Activated CD8-positive, alpha-beta memory T cell treated with anti-CD3 and anti-CD28 coated beads, Interleukin-2, amount 50 U/mL, for 48 hours (primary cell): Measurements from ENCODE around the gene SEC14L6.

Source experiments
- DNase-seq: peaks from one replicate; pipeline ENCODE4 v3.0.0-alpha.2; 2020

Gene SEC14L6

DNA sequence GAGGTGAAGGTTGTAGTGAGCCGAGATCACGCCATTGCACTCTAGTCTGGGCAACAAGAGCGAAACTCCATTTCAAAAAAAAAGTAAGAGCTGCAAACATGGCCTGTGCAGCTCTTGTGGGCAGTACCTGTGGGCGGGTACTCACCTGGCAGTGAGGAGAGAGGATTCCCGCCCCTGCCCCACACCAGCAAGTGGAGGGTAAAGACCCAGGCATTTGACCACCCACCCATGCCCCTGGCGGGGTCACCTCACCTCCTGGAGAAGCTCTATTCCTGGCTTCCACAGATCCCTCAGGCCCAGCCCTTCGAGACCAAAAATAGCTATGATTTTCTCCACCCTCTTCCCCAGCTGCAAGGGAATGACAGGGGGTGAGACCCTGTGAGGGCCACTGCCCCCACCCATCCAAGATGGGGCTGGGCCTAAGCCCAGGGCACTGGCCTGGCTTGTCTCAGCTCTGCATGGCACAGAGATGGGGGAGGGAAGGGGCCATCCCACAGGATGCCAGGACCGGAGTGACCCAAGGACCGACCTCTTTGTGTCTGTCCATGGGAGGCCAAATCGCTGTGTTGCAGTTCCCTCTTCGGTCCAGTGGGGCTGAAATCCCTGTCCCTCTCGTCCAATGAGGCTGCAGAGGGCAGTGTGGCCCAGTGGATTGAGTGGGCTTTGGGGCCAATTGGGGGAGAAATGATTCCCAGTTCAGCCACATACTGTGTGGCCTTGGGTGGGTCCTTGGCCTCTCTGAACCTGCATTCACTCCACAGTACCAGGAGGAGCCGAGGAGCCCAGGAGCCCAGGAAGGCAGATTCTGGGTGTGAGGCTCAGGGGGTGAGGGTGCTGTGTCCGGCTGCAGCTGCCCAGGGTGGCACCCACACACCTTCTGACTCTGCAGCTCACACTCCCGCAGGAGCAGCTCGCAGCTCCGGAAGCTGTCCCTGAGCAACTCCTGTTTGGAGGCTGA lies 14.6 kb downstream of the SEC14L6 start:
- DNase-seq, result no peak

DNA sequence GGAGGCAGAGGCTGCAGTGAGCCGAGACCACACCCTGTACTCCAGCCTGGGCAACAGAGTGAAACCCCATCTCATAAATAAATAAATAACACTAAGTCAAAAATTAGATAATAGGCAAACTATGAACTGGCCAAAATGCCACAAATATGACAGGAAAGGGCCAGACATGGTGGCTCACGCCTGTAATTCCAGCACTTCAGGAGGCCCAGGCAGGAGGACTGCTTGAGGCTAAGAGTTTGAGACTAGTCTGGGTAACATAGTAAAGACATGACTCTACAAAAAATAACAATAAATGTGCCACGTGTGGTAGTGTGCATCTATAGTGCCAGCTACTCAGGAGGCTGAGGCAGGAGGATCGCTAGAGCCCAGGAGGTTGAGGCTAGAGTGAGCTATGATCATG lies 19.9 kb downstream of the SEC14L6 start:
- DNase-seq, result no peak

GRCh38 chr22:30523646-30524489 lies 22.7 kb downstream of the SEC14L6 start:
- DNase-seq, result no peak

- no peak for DNase-seq
Measured at GRCh38 chr22:30521368-30522156, 25.0 kb downstream of the SEC14L6 start.

DNA sequence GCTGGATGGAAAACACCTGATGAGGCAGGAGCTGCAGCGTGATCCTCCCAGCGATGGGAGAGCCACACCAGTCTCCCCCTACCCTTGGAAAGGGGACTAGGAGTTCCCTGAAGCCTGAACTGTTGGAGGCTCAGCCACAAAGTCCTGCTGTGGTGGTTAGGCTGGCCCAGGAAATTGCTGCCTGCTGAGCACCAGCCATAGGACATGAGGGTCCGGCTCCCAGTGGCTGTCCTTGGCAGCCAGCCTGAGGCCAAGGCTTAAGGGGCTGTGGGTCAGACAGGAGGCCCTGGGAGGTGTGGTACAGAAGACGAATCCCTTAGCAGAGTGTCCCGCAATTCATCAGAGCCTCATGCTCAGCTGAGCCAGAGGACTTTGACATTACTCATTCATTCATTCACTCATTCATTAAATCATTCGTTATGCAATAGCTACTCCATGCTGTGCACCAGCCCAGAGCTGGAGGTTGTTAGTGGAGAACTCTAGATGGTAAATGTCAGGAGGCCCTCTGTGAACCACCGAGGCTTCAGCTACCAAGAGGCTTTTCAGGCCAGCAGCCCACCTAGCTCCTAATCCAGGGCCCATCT lies 26.6 kb downstream of the SEC14L6 start:
- DNase-seq, result no peak

DNA sequence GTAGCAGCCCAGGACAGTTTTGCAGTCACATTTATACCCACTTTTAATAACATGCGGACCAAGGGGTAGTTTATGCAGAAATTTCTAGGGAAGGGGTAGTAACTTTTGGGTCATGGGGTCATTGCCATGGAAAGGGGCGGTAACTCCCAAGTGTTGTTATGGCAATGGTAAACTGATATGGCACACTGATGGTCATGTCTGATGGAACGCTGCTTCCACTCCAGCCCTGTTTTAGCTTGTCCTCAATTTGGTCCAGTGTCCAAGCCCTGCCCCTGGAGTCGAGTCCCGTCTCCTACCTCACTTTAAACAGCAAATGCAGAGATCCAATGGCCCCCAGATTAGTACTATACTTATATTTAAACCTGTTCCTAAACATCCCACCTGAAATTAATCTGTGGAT lies 29.8 kb downstream of the SEC14L6 start:
- DNase-seq, result no peak

DNA sequence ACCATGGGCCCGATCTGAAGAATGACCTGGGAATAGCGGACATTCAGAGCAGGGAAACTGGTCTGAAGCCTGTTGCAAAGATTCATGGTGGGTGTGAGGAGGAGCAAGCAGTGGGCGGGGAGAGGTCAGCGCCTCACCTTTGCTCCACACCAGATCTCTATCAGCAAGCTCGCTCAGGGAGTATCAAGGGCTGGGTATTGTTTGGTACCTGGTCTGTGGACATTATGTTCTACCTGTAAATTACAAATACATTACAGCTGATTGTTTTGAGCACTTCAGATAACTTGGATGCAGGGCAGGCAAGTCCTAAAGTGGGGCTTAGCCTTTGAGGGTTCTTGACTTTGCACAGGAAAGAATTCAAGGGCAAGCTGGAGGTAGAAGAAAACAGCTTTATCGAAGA lies 30.3 kb downstream of the SEC14L6 start:
- no peak for DNase-seq

GRCh38 chr22:30514252-30514651 lies 32.3 kb downstream of the SEC14L6 start:
- no peak for DNase-seq

DNA sequence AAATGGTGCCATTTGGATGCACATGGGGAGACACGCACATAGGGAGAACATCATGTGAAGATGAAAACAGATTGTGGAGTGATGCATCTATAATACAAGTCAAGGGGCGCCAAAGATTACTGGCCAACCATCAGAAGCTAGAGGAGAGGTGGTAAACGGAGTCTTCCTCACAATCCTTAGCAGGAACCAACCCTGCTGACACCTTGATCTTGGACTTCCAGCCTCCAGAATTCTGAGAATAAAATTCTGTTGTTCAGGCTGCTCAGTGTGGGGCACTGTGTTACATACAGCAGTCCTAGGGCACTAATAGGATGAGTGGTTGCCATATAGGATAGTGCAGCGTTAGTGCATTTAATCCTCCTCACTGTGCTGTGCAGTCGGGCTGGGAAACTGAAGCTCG lies 33.1 kb downstream of the SEC14L6 start:
- no peak for DNase-seq

DNA sequence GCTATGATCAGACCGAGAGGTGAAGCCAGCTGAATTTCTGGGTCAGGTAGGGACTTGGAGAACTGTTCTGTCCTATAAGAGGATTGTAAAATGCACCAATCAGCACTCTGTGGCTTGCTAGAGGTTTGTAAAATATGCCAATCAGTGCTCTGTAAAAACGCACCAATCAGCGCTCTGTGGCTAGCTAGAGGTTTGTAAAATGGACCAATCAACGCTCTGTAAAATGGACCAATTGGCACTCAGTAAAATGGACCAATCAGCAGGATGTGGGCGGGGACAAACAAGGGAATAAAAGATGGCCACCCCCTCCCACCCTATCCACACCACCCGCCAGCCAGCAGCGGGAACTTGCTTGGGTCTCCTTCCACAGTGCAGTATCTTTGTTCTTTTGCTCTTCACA lies 34.6 kb downstream of the SEC14L6 start:
- no peak for DNase-seq

DNA sequence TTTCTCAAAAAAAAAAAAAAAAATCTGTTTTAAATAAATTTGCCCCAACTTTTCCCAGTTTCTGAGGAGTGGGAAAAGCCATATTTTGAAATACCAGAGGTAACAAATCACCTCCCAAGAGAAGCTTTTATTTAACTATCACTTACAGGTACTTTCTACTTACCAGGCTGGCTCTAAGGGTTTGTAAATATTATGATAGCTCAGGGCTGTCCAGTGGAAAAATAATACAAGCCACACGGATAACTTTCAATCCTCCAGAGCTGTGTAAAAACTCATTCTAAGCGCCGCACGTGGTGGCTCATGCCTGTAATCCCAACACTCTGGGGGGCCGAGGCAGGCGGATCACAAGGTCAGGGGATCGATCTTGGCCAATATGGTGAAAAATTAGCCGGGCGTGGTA lies 35.4 kb downstream of the SEC14L6 start:
- no peak for DNase-seq

DNA sequence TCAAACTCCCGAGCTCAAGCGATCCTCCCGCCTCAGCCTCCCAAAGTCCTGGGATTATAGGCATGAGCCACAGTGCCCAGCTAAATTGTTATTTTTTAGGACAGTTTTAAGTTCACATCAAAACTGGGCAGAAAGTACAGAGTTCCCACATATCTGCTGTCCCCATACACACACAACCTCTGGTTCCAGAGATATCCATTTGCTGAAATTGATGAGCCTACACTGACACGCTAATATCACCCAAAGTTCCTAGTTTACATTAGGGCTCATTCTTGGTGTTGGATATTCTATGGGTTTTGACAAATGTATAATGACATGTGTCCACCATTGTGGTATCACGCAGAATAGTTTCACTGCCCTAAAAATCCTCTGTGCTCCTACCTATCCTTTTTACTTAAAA lies 38.3 kb downstream of the SEC14L6 start:
- no peak for DNase-seq

- no peak for DNase-seq
Measured at GRCh38 chr22:30507670-30508069, 38.9 kb downstream of the SEC14L6 start.

GRCh38 chr22:30506507-30506968 lies 40.0 kb downstream of the SEC14L6 start:
- no peak for DNase-seq

DNA sequence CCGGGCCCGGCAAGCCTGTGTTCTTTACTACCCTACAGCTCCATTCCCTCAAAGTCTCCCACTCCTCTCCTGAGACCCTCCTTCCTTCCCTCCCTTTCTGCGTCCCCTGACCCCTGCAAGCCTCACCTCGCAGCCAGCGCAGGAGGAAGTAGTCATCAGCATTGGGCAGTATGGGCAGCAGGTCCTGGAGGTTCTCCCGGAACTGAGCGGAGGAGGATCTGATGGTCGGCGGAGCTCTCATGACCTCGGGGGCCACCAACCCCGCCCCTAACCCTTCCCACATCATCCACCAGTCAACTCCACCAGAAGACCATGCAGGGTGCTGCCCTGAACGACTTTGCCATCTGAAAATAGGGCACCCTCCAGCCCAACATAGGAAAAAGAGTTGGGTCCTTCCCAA lies 43.0 kb downstream of the SEC14L6 start:
- no peak for DNase-seq

- DNase-seq, result no peak
Measured at GRCh38 chr22:30502911-30503310, 43.6 kb downstream of the SEC14L6 start.

DNA sequence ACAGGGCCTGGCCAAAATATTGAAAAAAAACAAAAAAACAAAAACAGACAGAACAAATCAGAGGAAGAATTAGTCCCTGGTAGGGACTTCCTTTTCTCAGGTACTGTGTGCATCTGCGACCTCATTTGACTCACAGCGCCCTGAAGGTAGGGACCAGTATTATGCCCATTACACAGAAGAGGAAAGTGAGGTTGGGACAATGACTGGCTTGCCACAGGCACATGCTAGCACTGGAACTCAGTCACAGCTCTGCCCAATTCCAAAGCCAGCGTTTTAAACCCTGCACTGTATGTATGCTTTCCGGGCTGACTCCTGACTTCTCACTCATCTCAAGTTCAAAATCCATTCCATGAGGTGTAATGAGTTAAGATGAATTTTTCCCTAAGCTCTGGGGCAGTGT lies 44.4 kb downstream of the SEC14L6 start:
- DNase-seq, result no peak

DNA sequence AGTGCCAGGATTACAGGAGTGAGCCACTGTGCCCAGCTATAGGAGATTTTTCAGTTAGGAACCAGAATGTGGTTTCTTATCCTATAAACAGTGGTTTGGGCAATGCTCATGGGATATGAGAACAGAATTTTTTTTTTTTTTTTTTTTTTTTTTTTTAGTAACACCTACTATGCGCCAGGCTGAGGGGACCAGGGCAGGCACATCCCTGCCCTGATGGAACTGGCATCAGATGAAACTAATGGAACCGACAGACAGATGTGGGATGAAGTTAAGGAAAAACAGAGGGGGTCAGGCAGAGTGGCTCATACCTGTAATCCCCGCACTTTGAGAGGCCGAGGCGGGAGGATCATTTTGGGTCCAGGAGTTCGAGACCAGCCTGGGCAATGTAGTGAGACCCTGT lies 45.9 kb downstream of the SEC14L6 start:
- DNase-seq, result no peak

- no peak for DNase-seq
Measured at GRCh38 chr22:30497466-30498150, 48.9 kb downstream of the SEC14L6 start.

DNA sequence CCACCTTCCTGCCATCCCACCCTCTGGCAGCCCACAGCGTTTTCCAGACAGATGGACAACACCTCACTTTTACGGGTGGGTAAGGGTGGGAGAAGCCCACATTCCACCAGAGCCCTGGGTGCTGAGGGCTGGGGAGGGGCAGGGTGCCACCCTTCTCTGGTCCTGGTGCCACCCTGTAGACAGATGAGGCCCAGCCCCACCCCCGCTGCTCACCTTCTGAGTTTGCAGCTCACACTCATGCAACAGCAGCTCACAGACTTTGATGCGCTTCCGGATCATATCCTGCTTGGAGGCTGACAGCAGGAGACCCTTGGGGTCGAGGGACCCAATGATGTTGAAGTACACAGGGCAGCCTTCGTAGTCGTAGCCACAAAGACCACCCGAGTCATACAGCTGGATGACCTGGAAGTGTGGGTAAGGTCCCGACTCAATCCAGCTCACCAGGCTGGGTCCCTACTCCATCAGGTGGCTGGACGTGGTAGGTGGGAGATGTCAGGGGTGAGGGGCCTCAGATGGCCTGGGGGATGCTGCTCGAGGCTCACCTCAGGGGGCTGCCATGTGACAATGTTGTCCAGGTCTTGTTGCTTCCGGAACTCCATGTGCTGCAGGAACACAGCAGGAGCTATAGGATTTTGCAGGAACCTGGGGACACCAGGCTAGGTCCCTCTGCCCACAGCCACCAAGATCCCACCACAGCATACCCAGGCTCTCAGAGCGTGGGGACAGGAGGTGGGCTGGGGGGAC lies 51.3 kb downstream of the SEC14L6 start:
- DNase-seq, result no peak

DNA sequence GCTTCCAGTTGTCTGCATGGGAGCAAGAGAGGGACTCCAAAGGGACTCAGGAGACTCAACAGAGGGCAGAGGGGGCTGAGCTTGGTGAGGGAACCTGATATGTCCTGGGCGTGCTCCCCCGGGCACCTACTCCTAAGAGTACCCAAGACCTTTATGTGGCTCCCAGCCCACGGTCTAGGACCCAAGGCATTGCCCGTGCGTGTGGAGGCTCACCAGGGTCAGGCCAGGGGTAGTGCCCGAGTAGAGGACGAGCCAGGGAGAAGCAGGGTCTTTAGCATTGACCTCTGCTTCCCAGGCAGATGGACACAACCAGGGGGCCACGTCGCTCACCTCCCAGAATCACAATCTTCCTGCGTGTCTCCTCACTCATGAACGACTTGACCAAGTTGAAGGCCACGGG lies 54.4 kb downstream of the SEC14L6 start:
- DNase-seq, result no peak
